GM06990 (cell line): ENCODE results near the gene TFF2.
A peak's percentile ranks its signal among the peaks of the same experiment; 100 is the strongest.

Experiments used
- DNase-seq: peaks from one replicate; pipeline ENCODE4 v3.0.0-alpha.2; 2011; ENCODE audit not compliant: insufficient read length; ENCODE audit errors: extremely low read depth
- H3K27me3 ChIP-seq: replicated peaks from 2 replicates; pipeline ENCODE4 v1.6.0; 2011; ENCODE audit warnings: low read length; ENCODE audit not compliant: control insufficient read depth, insufficient read depth
- H3K36me3 ChIP-seq: 2 replicates; pipeline ENCODE4 v1.5.1; 2011; ENCODE audit warnings: low read length; ENCODE audit not compliant: control insufficient read depth, insufficient read depth
- H3K4me3 ChIP-seq: replicated peaks from 2 replicates; pipeline ENCODE4 v1.5.1; 2011; ENCODE audit warnings: low read depth, mild to moderate bottlenecking, control low read depth, low read length
- TF ChIP-seq, protein P1 (sequence below): IDR thresholded peaks from 2 replicates; pipeline ENCODE4 v1.5.1; 2011; ENCODE audit warnings: low read length, control low read depth, mild to moderate bottlenecking, inconsistent platforms; ENCODE audit not compliant: insufficient read depth, poor library complexity, severe bottlenecking

TFF2 gene

DNA sequence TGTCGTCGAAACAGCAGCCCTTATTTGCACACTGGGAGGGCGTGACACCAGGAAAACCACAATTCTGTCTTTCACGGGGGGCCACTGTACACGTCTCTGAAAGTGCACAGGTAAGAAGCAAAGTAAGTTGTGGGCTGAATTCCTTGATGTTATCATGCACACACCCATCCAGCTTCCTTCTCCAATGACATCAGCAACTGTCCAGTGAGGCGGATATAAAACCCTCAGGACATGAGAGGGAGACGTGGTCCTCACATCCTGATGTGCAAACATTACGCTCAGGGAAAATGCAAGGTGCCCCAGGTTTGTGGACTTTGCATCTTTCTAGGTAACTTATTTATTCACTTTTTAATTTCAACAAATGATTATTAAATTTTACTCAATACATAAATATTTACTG is 12.5 kb upstream of the TFF2 start:
- Histone ChIP-seq H3K4me3 (no peak overlapping the region), H3K27me3 (no peaks in the 10 kb centered on the region; the same call in 1 of the 2 replicates), H3K36me3 (no peaks in the 10 kb centered on the region)
- DNase-seq = no peak
- TF ChIP-seq, protein P1, sequence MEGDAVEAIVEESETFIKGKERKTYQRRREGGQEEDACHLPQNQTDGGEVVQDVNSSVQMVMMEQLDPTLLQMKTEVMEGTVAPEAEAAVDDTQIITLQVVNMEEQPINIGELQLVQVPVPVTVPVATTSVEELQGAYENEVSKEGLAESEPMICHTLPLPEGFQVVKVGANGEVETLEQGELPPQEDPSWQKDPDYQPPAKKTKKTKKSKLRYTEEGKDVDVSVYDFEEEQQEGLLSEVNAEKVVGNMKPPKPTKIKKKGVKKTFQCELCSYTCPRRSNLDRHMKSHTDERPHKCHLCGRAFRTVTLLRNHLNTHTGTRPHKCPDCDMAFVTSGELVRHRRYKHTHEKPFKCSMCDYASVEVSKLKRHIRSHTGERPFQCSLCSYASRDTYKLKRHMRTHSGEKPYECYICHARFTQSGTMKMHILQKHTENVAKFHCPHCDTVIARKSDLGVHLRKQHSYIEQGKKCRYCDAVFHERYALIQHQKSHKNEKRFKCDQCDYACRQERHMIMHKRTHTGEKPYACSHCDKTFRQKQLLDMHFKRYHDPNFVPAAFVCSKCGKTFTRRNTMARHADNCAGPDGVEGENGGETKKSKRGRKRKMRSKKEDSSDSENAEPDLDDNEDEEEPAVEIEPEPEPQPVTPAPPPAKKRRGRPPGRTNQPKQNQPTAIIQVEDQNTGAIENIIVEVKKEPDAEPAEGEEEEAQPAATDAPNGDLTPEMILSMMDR = no peak

DNA sequence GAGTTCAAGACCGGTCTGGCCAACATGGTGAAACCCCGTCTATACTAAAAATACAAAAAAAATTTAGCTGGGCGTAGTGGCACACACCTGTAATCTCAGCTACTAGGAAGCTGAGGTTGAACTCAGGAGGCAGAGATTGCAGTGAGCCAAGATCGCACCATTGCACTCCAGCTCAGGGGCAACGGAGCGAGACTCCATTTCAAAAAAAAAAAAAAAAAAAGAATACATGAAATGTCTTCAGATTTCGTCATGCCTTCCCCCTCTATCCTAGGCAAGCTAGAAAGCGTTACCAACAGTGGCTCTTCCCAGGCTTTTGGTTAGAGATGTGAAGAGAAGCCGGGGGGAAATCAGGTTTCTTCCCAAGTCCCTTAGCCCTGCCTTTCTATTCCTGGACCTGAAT is 11.9 kb upstream of the TFF2 start:
- Histone ChIP-seq H3K4me3 (no peak overlapping the region), H3K27me3 (no peaks in the 10 kb centered on the region; the same call in 1 of the 2 replicates), H3K36me3 (no peaks in the 10 kb centered on the region)
- no peak for DNase-seq
- TF ChIP-seq, protein P1 = no peak

DNA sequence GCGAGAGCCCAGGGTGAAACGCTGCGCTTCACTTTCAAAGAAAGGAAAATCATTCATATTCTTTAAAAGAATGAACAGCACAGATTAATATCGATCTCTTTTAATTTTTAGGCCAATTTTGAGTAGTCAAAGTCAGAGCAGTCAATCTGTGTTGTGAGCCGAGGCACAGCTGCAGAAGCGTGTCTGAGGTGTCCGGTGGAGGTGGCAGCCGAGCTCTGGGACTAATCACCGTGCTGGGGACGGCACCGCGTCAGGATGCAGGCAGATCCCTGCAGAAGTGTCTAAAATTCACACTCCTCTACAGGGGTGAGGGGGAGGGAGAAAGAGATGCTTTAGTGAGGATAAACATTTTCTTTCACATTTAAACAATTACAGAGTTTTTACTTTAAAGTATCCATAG is 11.4 kb upstream of the TFF2 start:
- Histone ChIP-seq H3K36me3 (no peaks in the 10 kb centered on the region), H3K4me3 (no peak overlapping the region), H3K27me3 (no peaks in the 10 kb centered on the region; the same call in 1 of the 2 replicates)
- no peak for DNase-seq
- TF ChIP-seq, protein P1 = no peak

DNA sequence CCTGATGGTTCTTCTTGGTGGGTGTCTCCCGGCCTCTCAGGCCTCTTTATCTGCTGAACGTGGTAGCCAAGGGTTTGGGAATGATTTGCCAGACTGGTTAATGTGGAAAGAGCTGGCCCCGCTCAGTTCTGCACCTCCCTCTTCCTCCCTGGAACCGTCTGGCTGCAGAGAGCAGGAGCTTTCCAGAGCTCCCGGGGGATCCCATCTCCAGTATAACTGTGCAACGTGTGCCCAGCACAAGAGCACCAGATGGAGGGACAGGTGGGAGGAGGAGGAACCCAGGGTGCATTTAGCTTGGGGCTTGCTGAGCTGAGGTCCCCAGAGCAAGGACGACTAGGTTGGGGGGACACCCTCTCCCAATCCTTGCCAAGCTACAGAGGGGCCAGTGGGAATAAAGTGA is 10.5 kb upstream of the TFF2 start:
- Histone ChIP-seq H3K4me3 (no peak overlapping the region), H3K27me3 (no peaks in the 10 kb centered on the region; the same call in 1 of the 2 replicates), H3K36me3 (no peaks in the 10 kb centered on the region)
- TF ChIP-seq, protein P1 = no peak
- DNase-seq = no peak

DNA sequence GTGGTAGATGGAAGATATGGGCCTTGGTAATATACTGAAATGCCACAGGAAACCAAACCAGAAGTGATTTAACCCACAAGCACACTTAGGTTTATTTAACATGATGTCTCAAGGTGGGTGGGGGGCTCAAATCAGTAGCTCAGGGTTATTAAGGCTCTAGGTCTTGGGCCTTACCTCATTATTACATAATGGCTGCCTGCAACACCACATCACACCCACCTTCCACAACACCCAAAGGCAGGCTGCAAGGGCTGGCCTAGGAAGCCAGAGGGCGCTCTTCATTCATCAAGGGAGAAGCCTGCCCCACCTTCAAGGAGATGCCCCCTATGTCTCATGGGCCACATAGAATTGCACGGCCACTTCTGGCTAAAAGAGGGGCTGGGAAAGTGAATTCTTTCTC is 9.5 kb upstream of the TFF2 start:
- H3K27me3 ChIP-seq = no peaks in the 10 kb centered on the region; the same call in 1 of the 2 replicates
- no peaks in the 10 kb centered on the region for H3K36me3 ChIP-seq
- TF ChIP-seq, protein P1 = peak; percentile 22
- DNase-seq = no peak
- H3K4me3 ChIP-seq = no peak overlapping the region

DNA sequence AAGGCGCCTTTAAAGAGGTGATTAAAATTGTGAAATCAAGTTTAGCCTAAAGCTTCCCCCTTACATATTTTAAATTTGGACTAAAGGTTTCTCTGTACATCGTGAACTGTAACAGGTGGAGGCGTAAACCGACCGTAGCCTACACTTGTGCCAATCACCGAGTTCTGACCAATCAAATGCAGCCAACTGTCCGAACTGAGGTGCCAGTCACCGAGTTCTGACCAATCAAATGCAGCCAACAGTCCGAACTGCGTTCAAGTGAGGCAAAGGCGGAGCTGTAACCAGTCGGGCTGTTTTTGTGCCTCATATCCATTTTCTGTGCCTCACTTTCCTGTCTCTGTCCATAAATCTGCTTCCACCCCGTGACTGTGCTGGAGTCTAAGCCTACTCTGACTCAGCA is 8.1 kb upstream of the TFF2 start:
- Histone ChIP-seq H3K4me3 (no peak overlapping the region), H3K27me3 (no peaks in the 10 kb centered on the region; the same call in 1 of the 2 replicates), H3K36me3 (no peaks in the 10 kb centered on the region)
- DNase-seq = no peak
- TF ChIP-seq, protein P1 = no peak
